Measurements from ENCODE around the gene GNG7.
"Not testable (repeated sequence)": the region's sequence is repeated elsewhere in the genome, so short reads cannot be mapped to it uniquely, and the experiment has no call there.

Gene GNG7

GRCh38 chr19:2628597-2628996, 73.9 kb downstream of the GNG7 start:
- POLR2A ChIA-PET (ENCODE audit: low non-redundant PET) = no interaction called here
- no peak for TF ChIP-seq CTCF (conservative IDR thresholded peaks at IDR 0.05; ENCODE audit: low read depth)
- CTCF ChIA-PET = interaction anchor here (1.4 kb wide), 1 partner anchor 9 kb away, joined by 8 read pairs; no protein-coding TSS in a partner anchor
- peak overlapping the region; percentile 96 for H3K27ac ChIP-seq
- DNase-seq (ENCODE audit: low spot score) = no peak

DNA sequence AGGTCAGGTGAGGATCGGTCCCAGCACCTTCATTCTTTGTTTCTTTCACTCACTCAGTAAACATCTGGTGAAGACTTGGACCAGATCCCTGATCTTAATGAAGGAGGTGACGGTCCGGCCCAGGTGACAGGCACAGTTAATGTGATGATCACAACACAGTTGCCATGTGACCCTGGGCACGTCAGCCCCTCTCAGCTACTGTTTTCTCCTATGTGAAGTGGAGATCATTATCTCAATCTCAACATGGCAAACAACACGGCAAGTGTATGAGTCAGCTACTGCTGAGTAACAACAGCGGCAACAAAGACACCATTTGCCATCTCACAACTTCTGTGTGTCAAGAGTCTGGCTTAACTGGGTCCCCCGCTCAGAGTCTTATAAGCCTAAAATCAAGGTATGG, 74.6 kb downstream of the GNG7 start:
- POLR2A ChIA-PET (ENCODE audit: low non-redundant PET) = interaction anchor here (0.9 kb wide), 1 partner anchor 151 kb away, joined by 4 read pairs; no protein-coding TSS in a partner anchor
- H3K27ac ChIP-seq = peak overlapping the region; percentile 96
- no peak for TF ChIP-seq CTCF (conservative IDR thresholded peaks at IDR 0.05; ENCODE audit: low read depth)
- CTCF ChIA-PET = interaction anchor here (0.6 to 1.4 kb wide), 5 partner anchors 8 to 21 kb away, joined by 3 to 8 read pairs (median 4); no protein-coding TSS in a partner anchor
- DNase-seq (ENCODE audit: low spot score) = no peak

- TF ChIP-seq CTCF (conservative IDR thresholded peaks at IDR 0.05; ENCODE audit: low read depth) = no peak
- peak overlapping the region; percentile 96 for H3K27ac ChIP-seq
- CTCF ChIA-PET = interaction anchor here (0.6 to 1.4 kb wide), 4 partner anchors 9 to 16 kb away, joined by 3 to 8 read pairs (median 5); no protein-coding TSS in a partner anchor
- peak; percentile 95 for DNase-seq (ENCODE audit: low spot score)
- POLR2A ChIA-PET (ENCODE audit: low non-redundant PET) = interaction anchor here (0.9 kb wide), 1 partner anchor 150 kb away, joined by 4 read pairs; no protein-coding TSS in a partner anchor
Observed at GRCh38 chr19:2627319-2627829, 75.1 kb downstream of the GNG7 start.

DNA sequence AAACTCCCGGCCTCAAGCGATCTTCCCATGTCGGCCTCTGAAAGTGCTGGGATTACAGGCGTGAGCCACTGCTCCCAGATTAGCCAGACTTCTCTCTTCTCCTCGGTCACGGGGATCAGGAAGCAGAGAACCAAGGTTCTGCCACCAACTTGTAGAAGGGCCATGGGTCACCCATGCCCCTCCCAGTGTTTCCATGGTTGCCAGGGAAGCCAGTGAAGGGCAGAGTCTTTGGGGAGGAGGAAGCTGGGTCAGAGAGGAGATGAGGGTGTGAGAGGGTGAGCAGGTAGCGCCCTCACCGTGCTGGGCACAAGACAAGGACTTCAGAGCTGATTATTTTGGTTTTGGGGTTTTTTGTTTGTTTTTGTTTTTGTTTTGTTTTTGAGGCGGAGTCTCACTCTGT, 77.1 kb downstream of the GNG7 start:
- TF ChIP-seq CTCF (conservative IDR thresholded peaks at IDR 0.05; ENCODE audit: low read depth) = no peak
- POLR2A ChIA-PET (ENCODE audit: low non-redundant PET) = no interaction called here
- DNase-seq (ENCODE audit: low spot score) = no peak
- peak overlapping the region; percentile 96 for H3K27ac ChIP-seq
- CTCF ChIA-PET = interaction anchor here (1.1 kb wide), 1 partner anchor 12 kb away, joined by 7 read pairs; no protein-coding TSS in a partner anchor

- ChIA-PET POLR2A (ENCODE audit: low non-redundant PET) (interaction anchor here (0.6 to 0.7 kb wide), 2 partner anchors 11 to 148 kb away, joined by 3 to 4 read pairs; no protein-coding TSS in a partner anchor), CTCF (interaction anchor here (0.8 to 1.2 kb wide), 3 partner anchors 10 to 12 kb away, joined by 3 to 7 read pairs (median 6); no protein-coding TSS in a partner anchor)
- H3K27ac ChIP-seq = peak overlapping the region; percentile 96
- no peak for DNase-seq (ENCODE audit: low spot score)
- no peak for TF ChIP-seq CTCF (conservative IDR thresholded peaks at IDR 0.05; ENCODE audit: low read depth)
Observed at GRCh38 chr19:2624537-2625091, 77.9 kb downstream of the GNG7 start.

DNA sequence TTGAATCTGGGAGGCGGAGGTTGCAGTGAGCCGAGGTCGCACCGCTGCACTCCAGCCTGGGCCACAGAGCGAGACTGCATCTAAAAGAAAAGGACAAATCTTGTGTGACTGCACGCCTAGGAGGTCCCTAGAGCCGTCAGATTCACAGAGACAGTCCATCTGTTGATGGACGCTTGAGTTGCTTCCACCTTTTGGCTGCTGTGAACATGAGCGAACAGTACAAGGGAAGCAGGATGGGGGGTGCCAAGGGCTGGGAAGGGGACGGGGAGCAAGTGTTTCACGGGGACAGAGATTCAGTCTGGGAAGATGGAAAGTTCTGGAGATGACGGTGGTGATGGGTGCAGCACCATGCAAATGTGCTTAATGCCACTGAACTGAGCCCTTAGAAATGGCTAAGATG, 78.7 kb downstream of the GNG7 start:
- peak overlapping the region; percentile 96 for H3K27ac ChIP-seq
- no peak for DNase-seq (ENCODE audit: low spot score)
- POLR2A ChIA-PET (ENCODE audit: low non-redundant PET) = interaction anchor here (0.6 kb wide), 1 partner anchor 147 kb away, joined by 4 read pairs; no protein-coding TSS in a partner anchor
- TF ChIP-seq CTCF (conservative IDR thresholded peaks at IDR 0.05; ENCODE audit: low read depth) = no peak
- CTCF ChIA-PET = interaction anchor here (1.1 kb wide), 1 partner anchor 11 kb away, joined by 7 read pairs; no protein-coding TSS in a partner anchor

- POLR2A ChIA-PET (ENCODE audit: low non-redundant PET); H3K27ac ChIP-seq: not testable (repeated sequence)
Observed at GRCh38 chr19:2622371-2622961, 80.0 kb downstream of the GNG7 start.

More at GRCh38 chr19:2622371-2622961, 80.0 kb downstream of the GNG7 start:
- CTCF ChIA-PET; DNase-seq (ENCODE audit: low spot score): not testable (repeated sequence)

Data from RWPE1 (cell line).